NCI-H128 (cell line): ENCODE results near the gene MAGOHB.
"Not testable (repeated sequence)": the region's sequence is repeated elsewhere in the genome, so short reads cannot be mapped to it uniquely, and the experiment has no call there.

Experiments used
- DNase-seq: peaks from one replicate; lab custom pipeline; 2025; ENCODE audit not compliant: unreplicated experiment; lab: John Stamatoyannopoulos, UW

The MAGOHB gene

DNA sequence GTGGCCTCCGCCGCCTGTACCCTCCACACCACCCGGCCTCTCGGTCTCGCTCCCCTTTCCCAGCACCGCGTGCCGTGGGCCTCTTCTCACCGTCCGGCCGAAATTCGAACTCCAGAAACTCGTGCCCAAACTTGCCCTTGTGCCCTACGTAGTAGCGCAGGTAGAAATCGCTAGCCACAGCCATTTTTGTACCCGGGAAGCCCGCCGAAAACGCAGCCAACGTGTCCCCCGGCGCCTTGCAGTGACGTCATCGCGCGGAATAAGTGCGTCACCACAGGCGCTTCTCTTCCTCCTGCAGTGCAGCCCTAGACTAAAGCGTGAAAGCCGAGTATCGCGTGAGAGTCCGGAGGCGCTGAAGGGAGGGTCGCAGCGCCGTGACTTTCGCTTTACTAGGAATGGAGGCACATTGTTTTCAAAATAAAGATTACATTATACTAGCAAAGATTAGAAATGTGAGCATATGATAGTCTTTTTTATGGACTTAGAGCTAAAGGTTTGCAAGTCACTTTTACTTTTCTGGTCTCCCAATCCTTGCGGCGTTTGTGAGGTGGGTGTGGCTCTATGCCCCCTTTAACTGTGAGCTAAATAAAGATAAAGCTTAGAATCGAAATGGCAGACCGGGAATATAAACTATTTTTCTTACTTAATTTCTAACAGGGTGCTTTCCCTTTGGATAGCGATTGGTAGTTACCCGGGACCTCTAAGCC lies at the start of gene MAGOHB:
TSS of gene MAGOHB (minus strand) at position 261 of the 707 bp plus-strand sequence. CDS start at position 184, 77 bp downstream.
- DNase-seq = peak; percentile 97

DNA sequence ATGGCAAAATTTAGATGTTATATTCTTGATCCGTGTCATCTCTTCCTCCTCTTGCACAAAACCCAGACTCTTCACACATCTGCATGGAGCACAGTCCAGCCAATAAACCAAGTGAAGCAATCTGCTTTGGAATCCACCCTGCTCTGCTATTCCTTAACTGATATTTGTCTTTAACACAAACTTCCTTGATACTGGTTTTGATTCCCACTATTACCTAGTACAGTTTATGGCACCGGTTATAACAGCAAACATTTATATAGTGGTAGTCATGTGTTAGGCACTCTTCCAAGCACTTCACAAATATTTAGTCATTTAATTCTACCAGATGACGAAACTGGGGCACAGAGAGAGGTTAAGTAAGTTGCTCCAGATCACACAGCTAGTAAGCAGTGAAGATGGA lies 47.9 kb upstream of the MAGOHB start:
- no peak for DNase-seq

DNA sequence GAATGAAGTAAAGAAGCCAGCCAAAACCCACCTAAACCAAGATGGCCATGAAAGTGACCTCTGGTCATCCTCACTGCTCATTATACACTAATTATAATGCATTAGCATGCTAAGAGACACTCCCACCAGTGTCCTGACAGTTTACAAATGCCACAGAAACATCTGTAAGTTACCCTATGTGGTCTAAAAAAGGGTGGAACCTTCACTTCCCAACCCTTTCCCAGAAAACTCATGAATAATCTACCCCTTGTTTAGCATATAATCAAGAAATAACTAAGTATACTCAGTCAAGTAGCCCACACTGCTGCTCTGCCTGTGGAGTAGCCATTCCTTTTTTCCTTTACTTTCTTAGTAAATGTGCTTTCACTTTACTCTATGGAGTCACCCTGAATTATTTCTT lies 40.6 kb upstream of the MAGOHB start:
- no peak for DNase-seq

DNA sequence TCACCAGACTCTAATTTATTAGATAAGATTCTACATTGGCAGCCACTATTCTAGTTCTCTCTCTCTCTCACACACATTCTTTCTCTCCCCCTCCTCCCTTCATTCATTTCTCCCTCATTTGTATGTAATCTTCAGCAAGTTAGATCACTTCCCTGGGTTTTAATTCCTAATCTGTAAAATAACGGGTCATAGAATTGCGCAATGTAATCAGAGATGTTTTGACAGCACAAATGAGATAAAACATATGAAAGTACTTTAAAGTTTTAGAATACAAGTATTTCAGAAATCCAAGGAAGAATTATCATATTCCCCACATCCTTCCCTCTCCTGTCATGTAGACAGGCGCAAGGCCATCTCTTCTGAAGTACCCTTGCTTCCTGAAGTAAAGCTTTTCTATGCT lies 38.8 kb upstream of the MAGOHB start:
- no peak for DNase-seq

DNA sequence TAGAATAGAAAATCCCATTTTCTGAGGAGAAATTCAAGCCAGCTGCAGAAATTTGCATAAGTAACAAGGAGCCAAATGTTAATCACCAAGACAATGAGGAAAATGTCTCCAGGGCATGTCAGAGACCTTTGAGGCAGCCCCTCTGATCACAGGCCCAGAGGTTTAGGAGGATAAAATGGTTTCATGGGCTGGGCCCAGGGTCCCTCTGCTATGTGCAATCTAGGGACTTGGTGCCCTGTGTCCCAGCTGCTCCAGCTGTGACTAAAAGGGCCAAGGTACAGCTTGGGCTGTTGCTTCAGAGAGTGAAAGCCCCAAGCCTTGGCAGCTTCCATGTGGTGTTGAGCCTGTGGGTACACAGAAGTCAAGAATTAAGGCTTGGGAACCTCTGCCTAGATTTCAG lies 33.2 kb upstream of the MAGOHB start:
- DNase-seq = not testable (repeated sequence)

DNA sequence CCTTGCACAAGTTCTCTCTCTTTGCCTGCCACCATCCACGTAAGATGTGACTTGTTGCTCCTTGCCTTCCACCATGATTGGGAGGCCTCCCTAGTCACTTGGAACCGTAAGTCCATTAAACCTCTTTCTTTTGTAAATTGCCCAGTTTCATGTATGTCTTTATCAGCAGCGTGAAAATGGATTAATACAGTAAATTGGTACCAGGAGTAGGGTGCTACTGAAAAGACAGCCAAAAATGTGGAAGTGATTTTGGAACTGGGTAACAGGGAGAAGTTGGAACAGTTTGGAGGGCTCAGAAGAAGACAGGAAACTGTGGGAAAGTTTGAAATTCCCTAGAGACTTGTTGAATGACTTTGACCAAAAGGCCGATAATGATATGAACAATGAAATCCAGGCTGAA lies 32.5 kb upstream of the MAGOHB start:
- DNase-seq = no peak

DNA sequence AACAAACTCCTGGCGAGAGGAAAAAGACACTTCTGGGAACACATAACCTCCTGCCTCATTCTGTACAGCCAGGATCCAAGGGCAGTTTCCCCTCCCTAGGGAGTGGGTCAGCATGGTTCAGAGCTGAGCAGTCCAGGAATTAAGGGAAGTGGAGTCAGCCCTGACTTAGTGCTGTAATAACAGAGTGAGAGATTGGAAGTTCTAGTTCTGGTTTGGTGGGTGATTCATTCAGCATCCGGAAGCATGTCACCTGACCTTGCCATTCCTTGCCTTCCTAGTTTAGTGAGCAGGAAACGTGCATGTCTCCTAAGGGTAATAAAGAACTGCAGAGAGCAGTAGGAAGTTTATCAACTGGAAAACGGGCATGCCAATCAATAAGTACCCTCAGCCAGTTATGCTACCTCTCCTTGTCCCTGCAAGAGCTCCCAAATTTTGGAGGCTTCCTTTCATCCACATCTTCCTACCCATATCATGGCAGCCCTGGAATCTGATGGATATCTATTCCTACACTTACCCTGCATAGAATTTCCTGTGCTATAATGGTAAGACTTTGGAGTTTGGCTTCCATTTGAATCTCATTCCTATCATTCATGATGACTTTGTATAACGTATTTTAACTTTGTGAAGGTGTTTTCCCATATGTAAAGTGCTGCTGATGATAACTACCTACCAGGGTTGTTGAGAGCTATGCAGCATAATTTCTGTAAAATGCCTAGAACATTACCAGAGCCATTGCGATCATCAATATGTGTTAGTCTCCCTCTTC lies 28.5 kb upstream of the MAGOHB start:
- DNase-seq = no peak

DNA sequence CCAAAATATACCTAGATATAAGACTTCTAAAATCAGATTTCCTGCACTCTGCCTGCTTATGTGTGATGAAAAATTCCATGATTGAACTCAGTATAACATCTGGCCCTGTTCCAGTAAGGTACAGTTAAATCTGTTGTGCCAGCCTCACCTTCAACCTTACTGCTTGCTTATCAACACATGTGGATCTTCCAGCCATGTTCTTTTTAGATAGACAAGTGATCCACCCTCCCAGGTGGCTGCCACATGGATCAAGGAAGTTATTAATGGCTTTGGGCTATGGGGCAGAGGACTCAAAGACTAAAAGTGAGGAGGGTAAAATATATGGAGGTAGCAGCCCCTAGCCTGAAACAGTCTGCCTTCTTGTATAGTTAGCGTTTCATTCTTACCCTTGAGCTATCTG lies 25.3 kb upstream of the MAGOHB start:
- no peak for DNase-seq

DNA sequence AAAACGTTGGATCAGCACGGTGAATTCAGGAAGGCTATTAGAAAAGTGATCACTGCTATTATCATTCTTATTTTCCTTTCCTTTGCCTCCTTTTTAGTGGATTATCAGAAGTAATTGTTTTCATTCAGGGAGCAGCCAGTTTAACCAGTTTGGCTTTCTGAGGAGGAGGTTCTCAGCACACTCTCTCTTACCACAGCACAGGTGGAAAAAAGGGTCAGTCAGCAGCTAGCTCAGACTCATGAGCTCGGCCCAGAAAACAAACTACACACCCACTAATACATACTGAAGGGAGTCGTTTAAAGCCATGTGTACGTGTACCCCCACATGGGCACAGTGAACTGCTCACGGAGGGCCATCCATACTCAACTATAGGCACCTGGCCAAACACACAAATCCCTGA lies 23.2 kb upstream of the MAGOHB start:
- DNase-seq = no peak

DNA sequence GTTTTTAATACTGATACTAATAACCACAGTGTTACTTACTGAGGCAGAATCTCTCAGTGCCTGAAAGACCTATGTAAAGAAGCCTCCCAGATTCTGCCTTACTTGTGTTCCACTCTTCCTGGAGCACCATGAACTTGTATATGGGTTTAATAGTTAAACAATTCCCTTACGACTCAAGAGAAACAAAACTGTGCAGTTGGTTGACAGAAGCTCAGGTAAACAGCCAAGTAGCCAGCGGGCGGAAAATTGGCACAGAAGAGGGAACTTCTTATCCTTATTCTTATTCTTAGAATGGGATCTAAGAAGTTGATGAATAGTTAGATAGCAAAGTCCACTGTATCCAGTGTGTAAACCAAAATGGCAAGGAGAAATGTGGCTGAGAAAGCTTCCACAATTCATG lies 22.7 kb upstream of the MAGOHB start:
- DNase-seq = no peak

DNA sequence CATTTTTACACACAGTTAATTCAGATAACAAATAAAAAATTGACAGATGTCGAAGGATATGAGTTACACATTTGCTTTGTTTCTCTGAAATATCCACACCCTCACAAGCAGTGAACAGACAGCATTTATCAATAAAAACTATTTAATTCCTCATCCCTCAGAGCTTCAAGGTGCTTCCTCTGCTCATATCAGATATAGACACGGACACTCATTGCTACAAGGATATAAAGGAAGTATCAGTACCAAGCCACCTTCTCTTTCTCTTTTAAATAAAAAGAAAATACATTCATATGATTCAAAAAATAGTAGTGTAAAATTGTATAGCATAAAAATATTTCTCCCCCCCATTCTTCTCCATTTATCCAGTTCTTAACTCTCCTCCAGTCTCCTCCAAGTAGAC lies 21.9 kb upstream of the MAGOHB start:
- no peak for DNase-seq

DNA sequence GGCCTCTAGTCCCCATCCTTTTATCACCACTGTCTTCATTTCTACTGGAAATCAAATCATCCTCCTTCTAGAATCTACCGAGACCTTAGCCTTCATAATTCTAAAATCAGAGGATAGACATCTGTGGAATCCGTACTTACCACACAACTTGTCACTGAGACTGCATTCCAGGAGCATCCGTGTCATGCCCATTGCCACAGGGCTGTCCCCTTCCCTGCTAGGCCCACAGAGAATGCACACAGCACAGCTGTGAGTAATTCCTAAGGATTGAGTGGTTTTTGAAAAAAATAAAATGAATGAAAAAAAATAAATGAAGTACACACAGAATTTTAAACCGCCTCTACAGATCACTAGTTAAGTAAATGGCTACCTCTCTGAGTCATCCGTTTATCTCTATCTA lies 21.0 kb upstream of the MAGOHB start:
- no peak for DNase-seq

DNA sequence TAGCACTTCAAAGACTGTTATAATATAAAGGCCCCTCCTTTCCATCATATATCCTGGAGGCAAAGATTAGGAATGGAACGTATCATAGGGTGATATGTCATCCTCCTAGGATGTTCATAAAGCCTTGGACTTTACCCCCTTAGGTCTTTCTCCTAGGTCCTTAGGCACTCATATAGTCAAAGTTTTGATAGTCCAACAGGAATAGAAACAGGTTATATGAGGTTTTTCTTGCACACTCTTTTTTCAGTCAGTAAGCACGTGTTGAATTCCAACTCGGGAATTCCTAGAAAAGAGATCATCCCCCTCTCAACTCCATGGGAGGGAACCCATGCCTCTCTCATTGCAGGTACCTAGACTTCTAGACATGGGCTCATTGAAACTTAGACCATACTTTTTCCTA lies 20.1 kb upstream of the MAGOHB start:
- no peak for DNase-seq

DNA sequence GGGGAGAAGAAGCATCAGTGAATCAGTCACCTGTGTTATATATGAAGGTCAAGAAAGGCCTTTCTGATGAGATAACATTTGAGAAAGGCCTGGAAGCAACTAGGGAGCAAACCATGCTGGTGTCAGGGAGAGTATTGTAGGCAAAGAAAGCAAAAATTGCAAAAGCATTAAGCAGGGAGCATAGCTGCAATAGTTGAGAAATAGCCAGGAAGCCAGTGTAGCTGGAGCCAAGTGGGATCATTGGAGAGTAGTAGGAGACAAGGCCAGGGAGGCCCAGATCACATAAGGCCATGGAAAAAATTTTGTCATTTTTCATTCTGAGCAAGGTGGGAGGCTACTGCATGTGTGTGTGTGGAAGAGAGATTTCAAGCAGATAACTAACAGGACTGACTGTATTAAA lies 18.8 kb upstream of the MAGOHB start:
- DNase-seq = no peak

DNA sequence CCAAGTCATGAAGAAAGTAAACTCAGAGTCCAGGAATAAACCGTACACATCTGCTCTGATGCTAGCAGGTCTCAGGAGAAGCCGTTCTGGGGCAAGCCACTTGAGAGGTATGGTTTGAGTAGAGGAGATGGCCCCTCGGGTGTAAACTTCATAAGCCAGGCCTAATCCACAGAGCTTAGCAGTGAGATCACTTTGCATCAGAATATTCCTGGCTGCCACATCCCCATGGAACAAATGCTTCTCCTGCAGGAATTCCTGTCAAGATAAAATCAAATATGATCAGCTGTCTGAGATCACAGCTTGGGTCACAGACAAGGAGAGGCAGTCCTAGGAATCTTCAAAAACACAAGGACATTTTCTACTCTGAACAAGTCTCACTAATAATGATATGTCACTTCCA lies 11.2 kb upstream of the MAGOHB start:
- DNase-seq = no peak

DNA sequence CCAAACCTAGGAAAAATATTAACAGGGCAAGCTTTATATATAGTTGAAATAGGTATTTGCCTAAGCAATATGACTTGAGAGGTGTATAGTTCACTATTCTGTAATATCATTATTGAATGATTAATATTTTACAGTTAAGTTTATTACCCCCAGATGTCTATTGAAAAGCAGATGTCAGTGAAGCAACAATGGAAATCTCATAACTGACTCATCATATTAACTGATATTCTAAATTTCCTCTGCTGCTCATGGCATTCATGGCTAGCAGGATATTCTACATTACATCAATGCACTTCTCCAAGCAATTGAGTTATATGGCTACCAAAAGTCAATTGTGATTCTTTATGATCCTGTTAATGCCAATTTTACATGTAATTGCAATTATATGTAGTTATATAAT lies 9.7 kb upstream of the MAGOHB start:
- no peak for DNase-seq

DNA sequence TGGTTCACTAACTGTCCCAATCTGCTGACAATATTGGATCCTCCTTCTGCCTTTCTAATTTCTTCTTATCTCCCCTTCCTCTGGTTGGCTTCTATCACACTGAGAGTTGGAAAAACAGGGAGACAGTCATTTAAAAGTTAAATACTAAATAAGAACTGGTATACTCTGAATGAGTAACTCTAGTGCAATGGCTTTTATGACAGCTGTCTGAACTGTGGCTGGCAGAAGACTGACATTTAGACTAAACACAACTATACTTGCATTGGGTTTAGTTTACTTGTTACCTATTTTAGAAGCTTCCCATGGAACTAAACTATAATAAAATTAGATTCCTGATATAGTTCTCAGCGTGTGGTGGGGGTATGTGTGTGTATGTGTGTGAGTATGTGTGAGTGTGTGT lies 7.9 kb upstream of the MAGOHB start:
- no peak for DNase-seq

DNA sequence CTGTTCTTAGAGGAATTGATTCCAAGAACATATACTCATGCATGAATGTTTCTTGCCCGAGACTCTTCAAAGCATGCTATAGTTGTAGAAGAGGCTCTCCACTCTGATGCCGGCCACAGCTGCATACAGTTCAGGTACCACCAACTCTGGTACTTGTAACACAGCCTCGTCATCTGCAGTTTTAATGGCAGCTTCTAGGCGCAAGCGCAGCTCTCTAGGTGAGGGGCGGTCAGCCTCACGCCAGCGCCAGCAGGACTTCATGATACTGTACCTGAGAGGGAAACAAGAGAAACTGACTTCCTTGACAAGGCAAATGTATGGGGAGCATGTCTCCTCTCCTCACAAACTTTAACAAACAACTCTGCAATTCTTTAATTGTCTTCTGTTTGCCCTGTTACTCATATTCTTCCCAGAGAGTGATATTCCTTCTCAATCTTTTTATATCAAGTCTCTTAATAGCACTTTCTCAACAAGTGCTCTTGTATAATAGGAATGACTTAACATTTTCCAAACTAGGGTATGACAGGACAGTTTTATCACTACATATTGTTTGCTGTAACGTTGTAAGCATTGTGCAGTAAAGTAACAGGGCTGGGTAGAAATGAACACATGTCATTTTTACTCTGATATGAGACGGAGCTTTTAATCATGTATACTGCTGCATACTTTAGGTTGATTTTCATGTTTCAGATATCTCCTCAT lies 6.8 kb upstream of the MAGOHB start:
- no peak for DNase-seq

DNA sequence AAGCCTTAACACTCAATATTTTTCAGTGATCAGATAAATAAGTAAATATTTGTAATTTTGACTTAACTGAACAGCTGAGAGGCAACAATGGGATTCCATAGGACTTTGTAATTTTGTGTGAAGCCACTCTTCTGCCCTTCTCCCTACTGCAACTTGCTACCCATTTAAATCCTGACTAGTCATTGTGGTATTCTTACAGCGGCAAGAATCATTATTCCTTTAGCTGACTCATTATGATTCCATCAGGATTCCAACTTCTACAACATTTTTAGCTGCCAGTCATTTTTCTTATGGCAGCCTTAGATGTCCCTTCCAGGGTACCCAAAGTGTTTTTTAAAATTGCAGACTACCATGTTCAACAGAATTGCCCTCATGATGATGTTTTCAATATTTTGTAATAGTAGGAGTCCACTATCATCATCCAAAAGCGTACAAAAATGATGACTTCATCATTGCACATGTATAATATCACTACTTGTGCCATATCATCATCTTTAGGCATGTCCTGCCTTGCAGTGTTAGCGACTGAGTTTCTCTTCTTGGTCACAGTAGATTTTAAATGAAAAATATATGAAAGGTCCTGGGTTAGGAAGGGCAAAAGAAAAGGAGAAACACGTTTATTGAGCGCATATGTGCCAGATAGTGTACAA lies 5.1 kb upstream of the MAGOHB start:
- no peak for DNase-seq

DNA sequence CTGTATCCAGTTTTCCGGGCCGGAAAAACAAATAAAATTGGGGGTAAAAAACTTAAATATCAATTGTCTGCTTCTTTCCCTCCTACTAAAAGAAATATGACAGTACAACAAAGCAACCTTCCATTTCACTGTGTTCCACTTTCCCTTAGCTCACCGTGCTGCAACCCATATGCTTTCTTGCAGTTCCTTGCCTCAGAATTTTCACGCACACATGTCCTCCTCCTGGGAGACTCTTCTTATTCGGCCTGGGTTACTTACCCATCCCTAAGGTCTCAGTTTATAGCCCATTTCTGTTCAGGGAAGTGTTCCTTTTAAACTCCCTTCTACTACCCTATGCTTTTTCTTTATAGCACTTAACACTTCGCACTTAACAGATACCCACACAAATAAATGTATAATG lies 4.5 kb upstream of the MAGOHB start:
- DNase-seq = no peak

DNA sequence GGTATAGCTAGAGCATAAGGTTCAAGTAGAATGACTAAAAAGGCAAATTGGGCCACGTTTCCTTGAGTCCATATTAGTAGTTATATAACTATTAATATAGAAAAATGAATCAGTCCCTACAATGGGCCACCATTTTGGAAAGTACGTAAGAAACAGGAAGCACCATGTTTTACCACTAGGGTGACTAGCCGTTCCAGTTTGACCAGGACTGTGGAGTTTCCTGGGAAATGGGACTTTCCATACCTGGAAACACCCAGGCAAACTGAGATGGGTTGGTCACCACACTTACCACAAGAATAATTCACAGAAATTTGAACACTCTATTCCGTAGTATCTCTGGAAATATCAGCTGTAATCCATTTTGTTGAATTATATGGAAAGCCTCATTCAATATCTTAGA lies 2.1 kb upstream of the MAGOHB start:
- no peak for DNase-seq

DNA sequence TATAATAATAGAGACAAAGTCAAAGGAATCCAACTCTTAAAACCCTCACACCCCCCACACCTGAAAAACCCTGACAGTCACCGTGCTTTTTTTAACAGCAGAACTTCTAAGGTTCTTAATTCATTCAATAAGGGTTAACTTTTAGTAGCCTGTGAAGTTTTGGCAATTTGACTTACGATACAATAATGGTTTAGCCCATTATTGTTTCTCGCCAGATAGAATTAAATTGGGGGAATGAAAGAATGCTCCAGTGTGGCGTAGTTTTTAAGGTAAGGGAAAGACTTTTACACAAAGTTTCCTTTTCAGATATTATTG lies 604 bp upstream of the MAGOHB start:
- no peak for DNase-seq
